Hematopoietic multipotent progenitor cell treated with erythropoietin and hydrocortisone succinate and interleukin-3 and kit ligand, for 4 days (in vitro differentiated cells): ENCODE measurements around the gene KCNV2.

Source experiments
- DNase-seq: peaks from one replicate; pipeline ENCODE4 v3.0.0-alpha.2; 2015

Gene KCNV2

DNA sequence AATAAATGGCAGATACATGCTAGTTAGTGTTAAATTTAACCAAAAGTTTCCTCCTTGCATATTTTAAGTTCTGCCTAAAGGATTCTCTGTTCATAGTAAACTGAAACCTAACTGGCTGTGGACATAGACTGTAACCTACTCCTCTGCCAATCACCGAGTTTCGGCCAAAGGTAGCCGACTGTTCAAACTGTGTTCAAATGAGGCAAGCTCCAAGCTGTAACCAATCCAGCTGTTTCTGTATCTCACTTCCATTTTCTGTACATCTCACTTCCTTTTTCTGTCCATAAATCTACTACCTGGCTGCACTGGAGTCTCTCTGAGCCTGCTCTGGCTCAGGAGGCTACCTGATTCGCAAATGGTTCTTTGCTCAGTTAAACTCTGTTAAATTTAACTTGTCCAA is 44.1 kb downstream of the KCNV2 start:
- no peak for DNase-seq

DNA sequence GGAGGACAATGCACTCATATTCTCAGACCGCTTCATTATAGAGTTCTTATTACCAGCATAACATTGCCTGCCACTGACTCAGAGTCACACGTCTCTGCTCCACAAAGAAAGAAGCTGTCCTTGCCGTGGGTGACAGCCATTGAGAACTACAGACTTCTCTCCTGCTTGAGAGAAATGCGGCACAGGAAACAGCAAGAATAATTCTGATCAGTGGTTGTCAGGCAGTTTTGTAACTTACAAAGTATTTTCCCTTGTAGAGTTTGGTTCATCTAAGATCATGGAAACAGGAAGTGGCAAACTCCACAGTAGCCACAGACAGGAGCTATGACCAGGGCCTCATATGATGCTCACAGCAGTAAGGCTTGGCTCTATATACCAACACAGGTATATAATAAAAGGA is 47.0 kb downstream of the KCNV2 start:
- DNase-seq = peak; percentile 83

DNA sequence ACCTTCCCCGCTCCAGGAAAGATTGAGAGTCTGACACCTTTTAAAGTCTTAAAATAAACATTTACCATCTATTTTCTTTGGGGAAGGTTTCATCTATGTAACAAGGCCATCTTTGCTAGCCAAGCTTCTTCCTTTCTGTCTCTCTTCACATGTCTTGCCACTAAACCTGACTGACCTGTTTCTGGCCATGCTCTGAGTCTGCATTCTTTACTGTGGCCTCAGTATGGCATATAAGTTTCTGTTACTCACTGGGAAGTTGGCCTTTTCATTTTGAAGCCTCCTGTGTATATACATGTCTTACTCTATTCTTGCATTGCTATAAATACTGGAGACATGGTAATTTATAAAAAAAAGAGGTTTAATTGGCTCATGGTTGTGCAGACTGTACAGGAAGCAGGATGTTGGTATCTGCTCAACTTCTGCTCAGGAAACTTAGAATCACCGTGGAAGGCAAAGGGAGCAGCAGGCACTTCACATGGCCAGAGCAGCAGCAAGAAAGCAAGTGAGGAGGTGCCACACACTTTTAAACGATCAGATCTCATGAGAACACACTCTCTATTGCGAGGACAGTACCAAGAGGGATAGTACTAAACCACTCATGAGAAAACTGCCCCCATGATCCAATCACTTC is 48.1 kb downstream of the KCNV2 start:
- DNase-seq = peak; percentile 40

GRCh38 chr9:2767800-2768677 is 50.7 kb downstream of the KCNV2 start:
- DNase-seq = no peak

DNA sequence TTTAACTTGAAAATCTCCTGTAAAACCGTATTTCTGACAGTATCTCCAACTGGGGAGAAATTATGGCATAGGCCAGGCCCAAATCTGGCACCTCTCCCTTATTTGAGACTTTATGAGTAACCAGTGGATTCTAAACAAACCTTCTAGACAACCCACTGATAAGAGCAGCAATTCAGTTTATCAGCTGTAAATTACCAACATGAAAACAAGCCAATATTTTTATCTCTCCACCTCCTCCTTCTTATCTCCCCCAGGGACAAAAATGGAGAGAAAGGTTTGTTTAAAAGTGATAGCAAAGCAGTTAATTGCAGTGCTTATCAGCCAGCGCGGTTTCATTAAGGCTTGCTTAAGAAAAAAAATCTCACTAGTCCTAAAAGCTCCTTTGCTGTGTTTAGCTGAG is 53.8 kb downstream of the KCNV2 start:
- DNase-seq = peak; percentile 51

- no peak for DNase-seq
Observed at GRCh38 chr9:2771661-2772060, 54.4 kb downstream of the KCNV2 start.

GRCh38 chr9:2777454-2777853 is 60.1 kb downstream of the KCNV2 start:
- no peak for DNase-seq

DNA sequence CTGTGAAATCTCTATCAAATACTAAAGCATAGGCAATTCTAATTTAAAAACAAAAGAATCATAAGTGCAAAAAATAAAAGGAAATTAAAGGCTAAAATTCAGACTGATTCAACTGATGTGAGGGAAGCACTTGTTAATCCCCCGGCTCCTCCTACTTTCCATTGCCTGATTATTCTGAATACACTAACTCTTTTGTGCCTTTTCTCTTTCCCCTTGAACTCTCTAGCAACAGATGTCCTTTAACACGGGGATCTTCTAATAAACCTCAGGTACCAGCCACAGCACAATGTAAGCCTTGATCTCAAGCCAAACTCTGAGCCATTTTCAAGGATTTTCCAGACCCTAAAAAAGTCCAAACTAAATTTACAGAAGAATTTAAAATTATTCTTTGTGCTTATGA is 61.5 kb downstream of the KCNV2 start:
- DNase-seq = no peak
